HG02763 (cell line): ENCODE results near the gene ATP12A.

Experiments
- ATAC-seq: cut with Tn5 transposase; IDR thresholded peaks from one replicate; pipeline ENCODE4 v1.9.1; 2021; ENCODE audit warnings: mild to moderate bottlenecking, moderate library complexity; ENCODE audit not compliant: unreplicated experiment

ATP12A gene

GRCh38 chr13:24680258-24680920 is at the start of gene ATP12A:
ATP12A (plus strand) TSS chr13:24680408; CDS start chr13:24680744, 336 bp downstream.
- ATAC-seq, result no peak

DNA sequence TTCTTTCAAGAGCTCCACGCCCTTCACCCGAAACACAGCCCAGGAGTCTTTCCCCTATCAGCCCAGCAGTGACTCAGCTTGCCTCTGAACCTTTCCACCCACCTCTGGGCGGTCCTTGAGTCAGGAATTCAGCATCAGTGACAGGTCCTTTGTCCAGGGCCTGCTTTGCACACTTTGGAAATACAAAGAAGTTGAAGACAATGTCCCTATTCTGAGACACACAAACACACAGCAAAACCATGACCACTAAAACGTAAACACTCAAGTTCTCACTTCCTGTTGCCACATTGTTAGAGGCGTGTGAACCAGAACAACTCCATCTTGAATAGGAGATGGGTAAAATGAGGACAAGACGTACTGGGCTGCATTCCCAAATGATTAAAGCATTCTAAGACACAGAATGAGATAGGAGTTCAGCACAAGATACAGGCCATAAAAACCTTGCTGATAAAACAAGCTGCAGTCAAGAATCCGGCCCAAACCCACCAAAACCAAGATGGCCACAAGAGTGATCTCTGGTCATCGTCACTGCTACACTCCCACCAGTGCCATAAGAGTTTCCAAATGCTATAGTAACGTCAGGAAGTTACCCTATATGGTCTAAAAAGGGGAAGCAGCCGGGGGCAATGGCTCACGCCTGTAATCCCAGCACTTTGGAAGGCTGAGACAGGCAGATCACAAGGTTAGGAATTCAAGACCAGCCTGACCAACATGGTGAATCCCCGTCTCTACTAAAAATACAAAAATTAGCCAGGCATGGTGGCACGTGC is 49.2 kb upstream of the ATP12A start:
- no peak for ATAC-seq

DNA sequence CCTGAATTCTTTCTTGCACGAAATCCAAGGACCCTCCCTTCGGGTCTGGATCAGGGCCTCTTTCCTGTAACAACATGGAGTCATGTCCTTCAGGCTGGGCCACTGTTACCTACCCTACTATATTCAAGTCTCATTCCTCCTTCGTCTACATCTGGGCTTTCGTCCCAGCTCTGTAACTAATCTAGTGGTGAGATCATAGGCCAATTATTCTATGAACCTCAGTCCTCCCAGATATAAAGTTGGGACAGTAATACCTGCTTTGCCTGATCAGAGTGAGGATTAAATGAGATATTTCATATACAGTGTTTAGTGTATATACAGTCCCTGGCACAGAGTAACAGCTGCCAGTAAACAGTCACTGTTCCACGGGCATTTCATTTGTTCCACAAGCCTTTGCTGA is 48.3 kb upstream of the ATP12A start:
- ATAC-seq, result no peak

- no peak for ATAC-seq
Observed at GRCh38 chr13:24632382-24633121, 47.7 kb upstream of the ATP12A start.

DNA sequence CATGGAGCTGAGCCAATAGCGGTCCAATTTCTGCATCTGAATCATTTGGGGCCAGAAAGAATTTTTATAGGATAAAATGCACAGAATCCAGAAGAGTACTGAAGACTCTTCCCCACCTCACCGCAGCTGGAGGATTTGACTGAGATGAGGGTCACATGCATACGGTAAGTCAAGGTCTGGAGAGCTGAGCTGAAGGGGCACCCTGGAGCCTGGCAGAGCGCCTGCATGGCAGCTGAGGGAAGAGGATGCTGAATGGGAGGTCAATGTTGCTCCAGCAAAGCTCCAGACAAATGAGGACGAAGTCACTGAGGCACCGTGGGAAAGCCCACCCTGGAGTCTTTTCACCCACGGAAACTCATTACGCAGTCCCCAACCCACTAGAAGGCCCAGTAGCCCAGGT is 43.4 kb upstream of the ATP12A start:
- ATAC-seq, result no peak

GRCh38 chr13:24638096-24638495 is 42.1 kb upstream of the ATP12A start:
- ATAC-seq, result no peak

DNA sequence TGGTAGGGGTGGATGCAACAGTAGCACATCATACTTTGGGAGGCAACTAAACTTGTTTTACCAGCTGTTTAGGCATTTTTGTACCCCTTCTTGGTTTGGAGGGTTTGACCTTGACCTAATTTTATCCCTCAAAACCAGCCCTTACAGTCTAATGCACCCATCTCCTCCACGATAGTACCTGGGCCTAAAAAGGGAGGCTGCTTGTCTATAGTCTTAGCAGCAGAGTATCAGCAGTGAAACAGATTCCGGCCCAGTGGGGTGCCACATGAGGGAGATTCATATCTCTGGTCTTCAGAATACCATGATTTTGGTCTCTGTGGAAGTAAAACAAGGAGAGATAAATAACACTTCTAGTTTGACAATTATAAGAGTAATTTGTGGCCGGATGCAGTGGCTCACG is 39.5 kb upstream of the ATP12A start:
- no peak for ATAC-seq

DNA sequence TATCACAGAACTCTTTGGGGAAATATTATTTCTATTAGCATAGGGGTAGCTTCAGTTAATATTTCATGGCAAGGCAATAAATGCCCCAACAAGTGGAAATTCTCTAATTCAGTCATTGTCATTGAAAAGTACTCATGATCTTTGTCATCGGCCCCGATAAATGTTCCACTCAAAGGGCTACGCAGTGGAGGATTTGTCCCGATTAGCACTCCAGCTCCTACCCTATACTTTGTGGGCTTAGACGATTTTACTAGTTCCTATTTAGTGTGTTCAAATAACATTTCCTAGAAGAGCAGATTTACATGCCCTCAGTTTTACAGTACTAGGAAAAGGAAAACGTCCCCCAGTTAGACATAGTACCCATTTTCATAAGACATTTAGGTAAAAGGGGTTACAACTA is 38.0 kb upstream of the ATP12A start:
- no peak for ATAC-seq

DNA sequence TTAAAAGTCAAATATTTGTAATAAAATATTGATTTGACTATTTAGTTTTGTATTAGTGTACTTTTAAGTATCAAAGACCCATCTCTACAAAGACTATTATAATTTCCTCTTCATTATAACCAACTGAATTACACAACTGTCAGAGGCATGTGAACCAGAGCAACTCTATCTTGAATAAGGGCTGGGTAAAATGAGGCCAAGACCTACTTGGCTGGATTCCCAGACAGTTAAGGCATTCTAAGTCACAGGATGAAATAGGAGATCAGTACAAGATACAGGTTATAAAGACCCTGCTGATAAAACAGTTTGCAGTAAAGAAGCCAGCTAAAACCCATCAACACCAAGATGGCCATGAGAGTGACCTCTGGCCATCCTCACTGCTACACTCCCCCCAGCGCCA is 36.2 kb upstream of the ATP12A start:
- no peak for ATAC-seq

- no peak for ATAC-seq
Observed at GRCh38 chr13:24648271-24648670, 31.9 kb upstream of the ATP12A start.

DNA sequence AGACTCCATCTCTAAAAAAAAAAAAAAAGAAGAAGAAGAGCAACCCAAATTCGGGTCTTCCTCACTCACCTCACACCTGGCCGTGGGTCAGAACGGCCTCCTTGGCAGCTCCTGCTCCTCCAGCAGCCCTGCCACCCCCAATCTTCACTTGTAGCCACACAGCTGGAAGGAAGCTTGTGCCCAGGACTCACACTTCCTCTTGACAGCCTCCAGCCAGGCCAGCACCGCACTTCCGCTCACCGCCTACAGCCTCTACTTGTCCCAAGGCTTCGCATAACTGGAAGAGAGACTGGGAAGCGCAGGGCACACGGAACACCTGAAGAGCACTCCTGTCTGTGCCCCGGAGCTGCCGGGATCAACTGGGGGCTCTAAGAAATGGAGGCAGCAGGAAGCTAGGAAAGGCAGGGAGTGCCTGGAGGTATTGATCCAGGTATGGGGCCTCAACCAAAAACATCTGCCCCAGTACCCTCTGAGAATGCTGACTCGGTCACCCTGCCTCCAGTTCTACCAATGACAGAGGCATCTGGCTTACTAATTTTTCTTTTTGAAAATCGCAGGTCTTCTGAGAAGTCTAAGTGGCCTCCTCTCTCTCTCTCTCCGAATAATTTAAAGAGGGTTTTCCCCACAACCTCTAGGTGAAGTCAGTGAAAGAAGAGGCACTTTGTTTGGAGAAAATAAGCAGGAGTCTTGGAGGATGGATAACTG is 31.1 kb upstream of the ATP12A start:
- ATAC-seq, result no peak

GRCh38 chr13:24649688-24650043 is 30.5 kb upstream of the ATP12A start:
- ATAC-seq, result no peak

DNA sequence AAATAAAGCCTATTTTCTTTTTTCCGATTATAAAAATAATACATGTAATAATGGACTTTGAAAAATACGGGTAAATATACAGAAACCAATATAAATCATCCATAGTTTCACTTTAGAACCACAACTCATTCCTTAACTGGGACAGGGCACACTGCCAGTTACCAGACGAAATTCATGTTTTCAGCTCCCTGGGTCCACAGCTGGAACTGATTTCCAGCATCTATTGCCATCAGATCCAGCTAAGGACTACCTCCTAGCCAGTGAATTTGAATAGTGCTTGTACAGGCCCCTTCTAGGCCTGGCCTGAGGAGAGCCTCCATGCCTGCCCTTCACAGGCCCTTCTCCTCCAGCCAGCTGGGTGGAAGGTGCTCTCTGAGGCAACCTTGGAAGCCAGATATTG is 30.0 kb upstream of the ATP12A start:
- no peak for ATAC-seq

DNA sequence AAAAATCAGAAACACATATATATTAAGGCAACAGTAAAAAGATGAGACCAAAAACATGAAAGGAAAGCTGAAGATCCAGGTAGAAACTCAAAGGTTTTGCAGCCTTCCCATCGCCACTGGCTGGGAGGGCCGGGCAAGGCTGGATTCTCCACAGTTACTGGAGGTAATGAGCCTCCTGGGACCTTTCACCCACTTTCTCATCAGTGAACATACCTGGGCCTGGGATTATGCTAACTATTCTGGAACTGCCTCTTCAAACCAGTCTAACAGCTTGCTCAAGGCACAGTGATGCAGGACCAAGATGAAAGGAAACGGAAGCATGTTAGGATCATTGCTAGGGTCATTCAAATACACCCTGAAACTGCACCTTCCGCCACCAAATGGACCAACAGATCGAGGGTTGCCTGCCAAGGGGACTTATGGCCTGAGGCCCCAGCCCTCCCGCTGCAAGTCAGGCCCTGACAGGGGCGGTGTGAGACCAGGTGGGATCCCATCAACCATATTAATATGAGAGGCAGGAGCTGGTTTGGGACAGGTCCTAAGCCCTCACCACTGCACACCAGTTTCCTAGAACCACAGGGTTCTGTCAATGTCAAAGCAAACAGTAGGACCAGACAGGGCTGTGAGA is 28.4 kb upstream of the ATP12A start:
- ATAC-seq, result no peak

DNA sequence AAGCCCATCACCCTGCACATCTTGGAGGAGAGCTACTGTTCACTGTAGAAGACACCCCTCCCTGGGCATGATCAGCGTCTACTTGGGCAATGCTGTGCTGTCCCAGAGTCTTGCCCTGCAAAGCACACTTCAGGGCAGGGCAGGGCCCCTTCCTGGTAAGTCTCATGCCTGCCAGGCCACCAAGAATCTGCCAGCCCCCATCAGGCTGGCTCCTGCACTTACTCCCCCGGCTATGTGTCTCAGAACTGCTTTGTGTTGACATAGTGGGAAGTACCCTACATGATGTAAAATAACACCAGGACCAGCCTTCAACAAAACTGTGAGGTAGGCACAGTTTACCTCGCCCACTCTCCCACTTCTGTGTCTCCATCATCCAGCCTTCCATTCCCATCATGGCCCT is 27.8 kb upstream of the ATP12A start:
- ATAC-seq, result no peak

GRCh38 chr13:24654741-24655140 is 25.5 kb upstream of the ATP12A start:
- no peak for ATAC-seq

DNA sequence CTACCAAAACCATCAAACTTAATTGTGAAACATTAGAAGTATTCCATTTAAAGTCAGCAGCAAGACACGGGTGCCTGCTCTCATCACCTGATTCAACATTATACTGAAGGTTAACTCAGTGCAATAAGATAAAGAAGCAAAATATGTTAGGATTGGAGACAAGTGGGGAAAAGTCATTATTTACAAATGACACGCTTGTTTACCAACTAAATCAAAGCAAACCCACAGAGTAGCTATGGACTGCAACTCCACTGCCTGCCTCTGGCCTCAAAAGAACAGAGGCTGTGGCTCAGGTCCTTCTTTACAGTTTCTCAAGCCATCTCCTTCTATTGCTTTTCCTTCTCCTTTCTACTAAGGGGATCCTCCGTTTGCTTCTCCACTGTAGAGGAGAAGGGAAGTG is 21.0 kb upstream of the ATP12A start:
- no peak for ATAC-seq

DNA sequence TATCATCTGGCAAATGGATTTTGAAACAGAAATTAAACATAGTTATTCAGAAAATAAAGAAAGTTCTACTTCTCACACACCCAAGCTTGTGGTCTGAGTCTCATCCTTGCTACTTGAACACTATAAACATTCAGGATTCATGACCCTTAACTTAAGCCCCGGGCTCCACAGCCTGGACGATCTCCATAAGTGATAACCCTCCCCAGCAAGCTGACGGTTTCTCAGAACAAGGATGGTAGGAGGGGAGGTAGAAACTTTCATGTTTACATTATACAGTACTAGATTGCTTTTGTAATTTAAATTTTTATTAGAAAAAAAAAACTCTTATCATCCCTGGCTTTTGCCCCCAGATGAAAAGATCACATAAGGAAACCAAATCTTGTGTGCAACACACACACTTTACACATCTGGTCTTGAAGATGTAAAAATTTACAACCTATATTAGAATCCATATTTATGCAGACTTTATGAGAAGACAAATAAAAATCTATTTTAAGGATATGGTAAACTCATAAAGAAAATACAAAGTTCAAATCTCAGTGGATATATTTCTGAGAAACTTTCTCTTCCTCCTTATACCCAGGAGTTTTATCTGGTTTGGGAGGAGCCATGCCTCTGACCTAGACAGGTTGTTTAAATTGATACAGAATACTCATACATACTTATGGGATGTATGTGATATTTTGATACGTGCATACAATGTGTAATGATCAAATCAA is 20.0 kb upstream of the ATP12A start:
- ATAC-seq, result no peak

DNA sequence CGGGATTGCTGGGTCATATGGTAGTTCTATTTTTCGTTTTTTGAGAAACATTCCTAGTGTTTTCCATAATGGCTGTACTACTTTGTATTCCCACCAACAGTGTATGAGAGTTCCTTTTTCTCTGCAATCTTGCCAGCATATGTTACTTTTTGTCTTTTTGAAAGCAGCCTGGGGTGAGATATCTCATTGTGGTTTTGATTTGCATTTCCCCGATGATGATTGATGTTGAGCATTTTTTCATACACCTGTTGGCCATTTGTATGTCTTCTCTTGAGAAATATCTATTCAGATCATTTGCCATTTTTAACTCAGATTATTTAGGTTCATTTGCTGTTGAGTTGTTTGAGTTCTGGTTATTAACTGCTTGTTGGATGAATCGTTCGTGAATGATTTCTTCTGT is 18.5 kb upstream of the ATP12A start:
- no peak for ATAC-seq
